GM23338 (cell line): Measurements from ENCODE around the gene DTL. TPM values are rescaled to one million over a fixed set of nuclear protein-coding genes. Genes with fewer than 3 reads are reported as not detected.

Source experiments
- ATAC-seq: fragments of 200-7000 bp; cut with Tn5 transposase; 3 replicates; pipeline ENCODE4 v1.9.1; 2020
- DNase-seq: peaks from one replicate; pipeline ENCODE4 v3.0.0-alpha.2; 2015; ENCODE audit warnings: low spot score
- H2AFZ ChIP-seq: fragments of 200-600 bp; sonication (generic); 2 replicates; pipeline ENCODE4 v1.8.0; 2016; ENCODE audit warnings: antibody characterized with exemption, mild to moderate bottlenecking, moderate library complexity
- H3F3A ChIP-seq: fragments of 200-600 bp; sonication (generic); replicated peaks from 2 replicates; pipeline ENCODE4 v1.8.0; 2017; ENCODE audit warnings: antibody characterized with exemption, mixed run types, low read depth
- H3K27ac ChIP-seq: fragments of 200-600 bp; sonication (generic); 2 replicates; pipeline ENCODE4 v1.6.1; 2016; ENCODE audit warnings: low read depth
- H3K27me3 ChIP-seq: fragments of 200-600 bp; sonication (generic); 2 replicates; pipeline ENCODE4 v1.8.0; 2016; ENCODE audit warnings: mild to moderate bottlenecking, mixed run types, moderate library complexity; ENCODE audit not compliant: insufficient read depth
- H3K36me3 ChIP-seq: fragments of 200-600 bp; sonication (generic); 2 replicates; pipeline ENCODE4 v1.8.0; 2016; ENCODE audit warnings: mild to moderate bottlenecking; ENCODE audit not compliant: insufficient read depth
- H3K4me1 ChIP-seq: fragments of 200-600 bp; sonication (generic); 2 replicates; pipeline ENCODE4 v1.8.0; 2016; ENCODE audit warnings: mild to moderate bottlenecking, moderate library complexity; ENCODE audit not compliant: insufficient read depth
- H3K4me2 ChIP-seq: fragments of 200-600 bp; sonication (generic); 2 replicates; pipeline ENCODE4 v1.7.1; 2017; ENCODE audit warnings: mixed run types
- H3K4me3 ChIP-seq: fragments of 200-600 bp; sonication (generic); 2 replicates; pipeline ENCODE4 v1.6.1; 2016; ENCODE audit warnings: mixed run types
- H3K79me2 ChIP-seq: fragments of 200-600 bp; sonication (generic); replicated peaks from 2 replicates; pipeline ENCODE4 v1.8.0; 2017; ENCODE audit warnings: mild to moderate bottlenecking; ENCODE audit not compliant: insufficient read depth
- H3K9me2 ChIP-seq: fragments of 200-600 bp; sonication (generic); 2 replicates; pipeline ENCODE4 v1.8.0; 2017; ENCODE audit not compliant: insufficient read depth
- H4K20me1 ChIP-seq: fragments of 200-600 bp; sonication (generic); replicated peaks from 2 replicates; pipeline ENCODE4 v1.8.0; 2017; ENCODE audit warnings: mild to moderate bottlenecking; ENCODE audit not compliant: insufficient read depth
- H3K27ac Mint-ChIP-seq: 2 replicates; pipeline ENCODE4 v1.8.0; 2020; ENCODE audit warnings: inconsistent platforms, mild to moderate bottlenecking, moderate library complexity, mixed read lengths
- H3K27me3 Mint-ChIP-seq: 3 replicates; pipeline ENCODE4 v1.8.0; 2022; ENCODE audit warnings: low read depth, mild to moderate bottlenecking, moderate library complexity, mixed read lengths, inconsistent platforms; ENCODE audit not compliant: insufficient read depth, poor library complexity
- H3K36me3 Mint-ChIP-seq: 3 replicates; pipeline ENCODE4 v1.8.0; 2021; ENCODE audit warnings: low read depth, mild to moderate bottlenecking, inconsistent platforms, moderate library complexity, mixed read lengths
- H3K4me1 Mint-ChIP-seq: 3 replicates; pipeline ENCODE4 v1.8.0; 2020; ENCODE audit warnings: mild to moderate bottlenecking, inconsistent platforms, mixed read lengths
- H3K4me3 Mint-ChIP-seq: 3 replicates; pipeline ENCODE4 v1.8.0; 2021; ENCODE audit warnings: moderate library complexity, mild to moderate bottlenecking, inconsistent platforms, mixed read lengths
- H3K9me3 Mint-ChIP-seq: 3 replicates; pipeline ENCODE4 v1.8.0; 2020; ENCODE audit warnings: moderate library complexity, mild to moderate bottlenecking, inconsistent platforms, mixed read lengths
- CREB1 ChIP-seq: fragments of 250-450 bp; sonication (Bioruptor Pico); IDR thresholded peaks from 2 replicates; pipeline ENCODE4 v1.5.0; 2020; ENCODE audit warnings: low read depth, mild to moderate bottlenecking, moderate library complexity
- CTCF ChIP-seq, 2 experiments: fragments of 200-600 bp in 1 of 2; sonication (generic) in 1 of 2; conservative IDR thresholded peaks; 2 replicates each; pipeline versions ENCODE4 v1.5.1 to v1.6.1; 2016 to 2017; ENCODE audit warnings: antibody characterized with exemption in 2 of 2, low read depth in 2 of 2, mild to moderate bottlenecking in 2 of 2, moderate library complexity in 1 of 2
- ETS1 ChIP-seq: IDR thresholded peaks from 2 replicates; pipeline ENCODE4 v1.6.1; 2016; ENCODE audit warnings: antibody characterized with exemption
- EZH2 ChIP-seq: fragments of 200-600 bp; sonication (generic); IDR thresholded peaks from one replicate; pipeline ENCODE4 v1.8.0; 2017; ENCODE audit warnings: antibody characterized with exemption, mild to moderate bottlenecking, low read depth; ENCODE audit not compliant: unreplicated experiment
- EZH2phosphoT487 ChIP-seq: fragments of 200-600 bp; sonication (generic); IDR thresholded peaks from one replicate; pipeline ENCODE4 v1.8.1; 2018; ENCODE audit warnings: antibody characterized with exemption; ENCODE audit not compliant: unreplicated experiment
- JUNB ChIP-seq: IDR thresholded peaks from one replicate; pipeline ENCODE4 v1.6.1; 2016; ENCODE audit warnings: antibody characterized with exemption; ENCODE audit not compliant: unreplicated experiment
- NANOG ChIP-seq: IDR thresholded peaks from 2 replicates; pipeline ENCODE4 v1.6.1; 2016; ENCODE audit warnings: antibody characterized with exemption, borderline replicate concordance
- POLR2AphosphoS5 ChIP-seq: IDR thresholded peaks from 2 replicates; pipeline ENCODE4 v1.6.1; 2016; ENCODE audit warnings: antibody characterized with exemption, low read depth
- STAT1 ChIP-seq: IDR thresholded peaks from one replicate; pipeline ENCODE4 v1.6.1; 2016; ENCODE audit warnings: antibody characterized with exemption; ENCODE audit not compliant: unreplicated experiment
- ZNF462 ChIP-seq: fragments of 250-450 bp; sonication (Bioruptor Pico); IDR thresholded peaks from 2 replicates; pipeline ENCODE4 v1.5.0; 2020; ENCODE audit warnings: mild to moderate bottlenecking, moderate library complexity
- polyA plus RNA-seq: library from polyadenylated mRNA; unstranded; fragments of >200 nt; fragmentation: Nextera tagmentation; extraction: Ambion mirVana; gene quantifications from 2 replicates; pipeline ENCODE4 v1.2.1, GENCODE V29; 2016
- total RNA-seq: library from RNA; depleted of rRNA; stranded (reverse); fragments of >200 nt; shearing (Covaris generic); gene quantifications from 2 replicates; pipeline ENCODE4 v1.2.3, GENCODE V29; 2014

Gene DTL
- total and polyA plus RNA-seq, 2 experiments from 2014 or later: 26.5 to 58.8 TPM

GRCh38 chr1:212149566-212149965, 114.0 kb downstream of the DTL start:
- no peak overlapping the region for H3K4me3 Mint-ChIP-seq
- H3K27me3 Mint-ChIP-seq: peaks cover 2% of the 10 kb centered on the region
- H3K36me3 Mint-ChIP-seq: no peaks in the 10 kb centered on the region
- Histone ChIP-seq H3K4me3 (no peak overlapping the region), H2AFZ (no peak overlapping the region), H3F3A (no peaks in the 10 kb centered on the region), H3K9me2 (no peaks in the 10 kb centered on the region), H3K79me2 (no peaks in the 10 kb centered on the region), H3K27me3 (no peaks in the 10 kb centered on the region), H3K36me3 (no peaks in the 10 kb centered on the region), H3K4me1 (no peaks in the 10 kb centered on the region), H3K4me2 (no peak overlapping the region), H3K27ac (no peak overlapping the region), H4K20me1 (no peaks in the 10 kb centered on the region)
- TF ChIP-seq ZNF462 (CRISPR knock-in tag): no peak
- TF ChIP-seq ETS1: no peak
- H3K4me1 Mint-ChIP-seq: peaks cover 10% of the 10 kb centered on the region
- peaks cover 2% of the 10 kb centered on the region; the same call in 2 of the 3 replicates for H3K9me3 Mint-ChIP-seq
- DNase-seq: no peak
- no peak overlapping the region for H3K27ac Mint-ChIP-seq
- no peak for ATAC-seq

GRCh38 chr1:212152308-212152693, 116.8 kb downstream of the DTL start:
- peaks cover 1% of the 10 kb centered on the region for H3K27me3 Mint-ChIP-seq

More at GRCh38 chr1:212152308-212152693, 116.8 kb downstream of the DTL start:
- Histone ChIP-seq H3K9me2 (no peaks in the 10 kb centered on the region), H4K20me1 (no peaks in the 10 kb centered on the region), H3K27ac (no peak overlapping the region), H3K27me3 (no peaks in the 10 kb centered on the region), H3K79me2 (no peaks in the 10 kb centered on the region), H3K4me3 (no peak overlapping the region), H3K4me1 (no peaks in the 10 kb centered on the region), H2AFZ (no peak overlapping the region), H3K4me2 (no peak overlapping the region), H3F3A (no peaks in the 10 kb centered on the region), H3K36me3 (no peaks in the 10 kb centered on the region)
- H3K9me3 Mint-ChIP-seq: peaks cover 2% of the 10 kb centered on the region; the same call in 2 of the 3 replicates
- H3K4me3 Mint-ChIP-seq: no peak overlapping the region
- H3K4me1 Mint-ChIP-seq: peaks cover 10% of the 10 kb centered on the region
- ATAC-seq (no peak), DNase-seq (no peak)
- no peak for TF ChIP-seq EZH2
- no peak for TF ChIP-seq POLR2AphosphoS5
- no peak for TF ChIP-seq EZH2phosphoT487
- no peak for TF ChIP-seq ETS1
- TF ChIP-seq JUNB: no peak
- no peak for TF ChIP-seq NANOG
- TF ChIP-seq CREB1 (CRISPR knock-in tag): no peak
- TF ChIP-seq CTCF (conservative IDR thresholded peaks at IDR 0.05; ENCODE audit: low read depth in 2 of 2): no peak
- TF ChIP-seq STAT1: no peak
- H3K36me3 Mint-ChIP-seq: no peaks in the 10 kb centered on the region
- no peak overlapping the region for H3K27ac Mint-ChIP-seq
